H1 (cell line): Measurements from ENCODE around the gene HNF1A. TPM values are rescaled to one million over a fixed set of nuclear protein-coding genes. Genes with fewer than 3 reads are reported as not detected.

Experiments used
- CTCF ChIA-PET: fragments of 300-600 bp; sonication (Branson Sonifier 250); formaldehyde crosslinking; loops from one replicate; lab custom pipeline; 2021; ENCODE audit not compliant: partially characterized antibody; lab: Charles Lee
- POLR2A ChIA-PET: fragments of 300-600 bp; sonication (Branson Sonifier 250); formaldehyde crosslinking; loops from one replicate; lab custom pipeline; 2021; ENCODE audit warnings: inconsistent platforms; ENCODE audit not compliant: partially characterized antibody; lab: Charles Lee
- DNase-seq, 2 experiments: peaks; one replicate each; pipeline versions ENCODE4 v3.0.0 to v3.0.0-alpha.2; 2010 to 2022; ENCODE audit warnings: low spot score in 2 of 2, low read depth in 1 of 2, mixed read lengths in 1 of 2
- FAIRE-seq: peaks from 2 replicates; lab custom pipeline; 2011; peaks lifted over from hg19 to GRCh38; lab: Jason Lieb, UNC
- H2AFZ ChIP-seq: 2 replicates; pipeline ENCODE4 v1.8.1; 2012; ENCODE audit warnings: low read length, inconsistent platforms
- H2AK5ac ChIP-seq: 2 replicates; pipeline ENCODE4 v1.6.1; 2013; ENCODE audit warnings: low read depth, low read length
- H2BK120ac ChIP-seq: replicated peaks from 2 replicates; pipeline ENCODE3; 2013; ENCODE audit warnings: low read depth, low read length, inconsistent platforms
- H2BK12ac ChIP-seq: 2 replicates; pipeline ENCODE4 v1.6.1; 2013; ENCODE audit warnings: low read depth, low read length
- H2BK15ac ChIP-seq: 2 replicates; pipeline ENCODE4 v1.6.1; 2013; ENCODE audit warnings: low read length
- H2BK20ac ChIP-seq: 2 replicates; pipeline ENCODE4 v1.6.1; 2013; ENCODE audit warnings: low read length
- H2BK5ac ChIP-seq: 2 replicates; pipeline ENCODE4 v1.6.1; 2013; ENCODE audit warnings: low read depth, low read length
- H3K14ac ChIP-seq: 2 replicates; pipeline ENCODE4 v1.6.1; 2013; ENCODE audit warnings: inconsistent platforms; ENCODE audit not compliant: insufficient read length
- H3K18ac ChIP-seq: 2 replicates; pipeline ENCODE4 v1.6.1; 2013; ENCODE audit warnings: low read length; ENCODE audit errors: extremely low read depth
- H3K23ac ChIP-seq: 2 replicates; pipeline ENCODE4 v1.6.1; 2013; ENCODE audit warnings: inconsistent platforms; ENCODE audit not compliant: insufficient read length
- H3K23me2 ChIP-seq: 2 replicates; pipeline ENCODE4 v1.6.1; 2013; ENCODE audit warnings: low read depth, low read length
- H3K27ac ChIP-seq: 2 replicates; pipeline ENCODE4 v1.6.1; 2011; ENCODE audit warnings: low read depth, low read length, inconsistent platforms
- H3K27me3 ChIP-seq, 4 experiments: replicated peaks in 1 of 4; 1 replicate in 1 of 4; 2 replicates in 3 of 4; pipeline versions ENCODE4 v1.6.1 to v1.8.1; 2011 to 2013; ENCODE audit warnings: low read length in 3 of 4, mild to moderate bottlenecking in 3 of 4, inconsistent platforms in 2 of 4, mixed read lengths in 2 of 4, moderate library complexity in 1 of 4; ENCODE audit not compliant: control insufficient read depth in 3 of 4, insufficient read depth in 3 of 4; ENCODE audit errors: extremely low read depth in 1 of 4
- H3K36me3 ChIP-seq, 4 experiments: 2 replicates each; pipeline versions ENCODE4 v1.6.1 to v1.8.1; 2011 to 2013; ENCODE audit warnings: mild to moderate bottlenecking in 4 of 4, low read length in 3 of 4, moderate library complexity in 2 of 4, control low read depth in 1 of 4, inconsistent platforms in 1 of 4; ENCODE audit not compliant: insufficient read depth in 4 of 4, control insufficient read depth in 2 of 4
- H3K4ac ChIP-seq: replicated peaks from 2 replicates; pipeline ENCODE3; 2013; ENCODE audit warnings: low read length, low read depth, mixed read lengths, inconsistent platforms; ENCODE audit not compliant: insufficient read length
- H3K4me1 ChIP-seq, 4 experiments: replicated peaks in 1 of 4; 1 replicate in 1 of 4; 2 replicates in 3 of 4; pipeline versions ENCODE4 v1.6.1 to v1.8.1; 2011 to 2013; ENCODE audit warnings: low read length in 3 of 4, inconsistent platforms in 2 of 4, mixed read lengths in 1 of 4; ENCODE audit not compliant: insufficient read depth in 4 of 4, control insufficient read depth in 3 of 4
- H3K4me2 ChIP-seq, 2 experiments: 2 replicates each; pipeline versions ENCODE4 v1.6.1 to v1.8.1; 2011 to 2013; ENCODE audit warnings: low read depth in 2 of 2, low read length in 2 of 2, control low read depth in 1 of 2, inconsistent platforms in 1 of 2, mild to moderate bottlenecking in 1 of 2; ENCODE audit not compliant: insufficient read depth in 1 of 2
- H3K4me3 ChIP-seq, 4 experiments: fragments of 200-600, 300-600 bp in 1 of 4; sonication (generic), shearing (Covaris generic), sonication (Bioruptor Twin) in 1 of 4; 2 replicates each; pipeline versions ENCODE4 v1.5.1 to v1.8.1; 2011 to 2016; ENCODE audit warnings: low read length in 4 of 4, low read depth in 3 of 4, control low read depth in 2 of 4, inconsistent platforms in 2 of 4, mild to moderate bottlenecking in 2 of 4, mixed read lengths in 1 of 4, moderate library complexity in 1 of 4; ENCODE audit not compliant: insufficient read depth in 2 of 4; ENCODE audit errors: extremely low read depth in 1 of 4
- H3K56ac ChIP-seq: replicated peaks from 2 replicates; pipeline ENCODE3; 2013; ENCODE audit warnings: low read depth, mild to moderate bottlenecking, mixed read lengths, low read length, inconsistent platforms; ENCODE audit not compliant: insufficient read length
- H3K79me1 ChIP-seq: 2 replicates; pipeline ENCODE4 v1.6.1; 2013; ENCODE audit warnings: low read depth, low read length, control low read depth
- H3K79me2 ChIP-seq, 2 experiments: 2 replicates each; pipeline versions ENCODE4 v1.6.1 to v1.8.1; 2012 to 2013; ENCODE audit warnings: low read length in 2 of 2, mild to moderate bottlenecking in 2 of 2, inconsistent platforms in 1 of 2; ENCODE audit not compliant: insufficient read depth in 2 of 2, control insufficient read depth in 1 of 2
- H3K9ac ChIP-seq, 4 experiments: replicated peaks in 1 of 4; 1 replicate in 1 of 4; 2 replicates in 3 of 4; pipeline versions ENCODE4 v1.6.1 to v1.8.1; 2011 to 2013; ENCODE audit warnings: low read depth in 3 of 4, low read length in 3 of 4, control low read depth in 2 of 4, mild to moderate bottlenecking in 2 of 4, moderate library complexity in 2 of 4, inconsistent platforms in 1 of 4; ENCODE audit errors: extremely low read depth in 1 of 4
- H3K9me3 ChIP-seq, 2 experiments: 2 replicates each; pipeline versions ENCODE4 v1.6.1 to v1.8.1; 2012 to 2013; ENCODE audit warnings: mild to moderate bottlenecking in 2 of 2, moderate library complexity in 2 of 2, control low read depth in 1 of 2, inconsistent platforms in 1 of 2, low read depth in 1 of 2, low read length in 1 of 2, mixed read lengths in 1 of 2; ENCODE audit not compliant: insufficient read depth in 2 of 2
- H4K20me1 ChIP-seq, 2 experiments: replicated peaks in 1 of 2; 2 replicates each; pipeline versions ENCODE3 to v1.8.1; 2011 to 2013; ENCODE audit warnings: inconsistent platforms in 2 of 2, low read length in 2 of 2, mild to moderate bottlenecking in 1 of 2; ENCODE audit not compliant: insufficient read depth in 2 of 2, control insufficient read depth in 1 of 2
- H4K5ac ChIP-seq: 2 replicates; pipeline ENCODE4 v1.6.1; 2013; ENCODE audit warnings: low read length, low read depth, mixed read lengths, inconsistent platforms; ENCODE audit not compliant: insufficient read length
- H4K8ac ChIP-seq: 2 replicates; pipeline ENCODE4 v1.8.0; 2013; ENCODE audit warnings: mild to moderate bottlenecking, moderate library complexity, low read length, inconsistent platforms; ENCODE audit not compliant: insufficient read depth; ENCODE audit errors: extremely low read depth
- H4K91ac ChIP-seq: replicated peaks from 2 replicates; pipeline ENCODE3; 2013; ENCODE audit warnings: low read length, mixed read lengths, inconsistent platforms; ENCODE audit not compliant: insufficient read length
- KDM1A ChIP-seq: fragments of 200-600, 300-600 bp; sonication (generic); IDR thresholded peaks from 2 replicates; pipeline ENCODE4 v1.7.1; 2016; ENCODE audit warnings: mild to moderate bottlenecking, low read length, borderline replicate concordance
- SUZ12 ChIP-seq: fragments of 200-600 bp; sonication (generic); IDR thresholded peaks from 2 replicates; pipeline ENCODE4 v1.6.1; 2012; ENCODE audit warnings: mild to moderate bottlenecking, inconsistent platforms, low read length, moderate library complexity, mixed read lengths
- WGBS, 2 experiments: shearing (Covaris generic) in 1 of 2; methylation state at CpG; one replicate each; pipeline versions ENCODE4 v1.1.6 to v1.1.7; 2013 to 2015; ENCODE audit warnings: low lambda C conversion rate in 2 of 2, mixed read lengths in 2 of 2, inconsistent platforms in 1 of 2, low coverage in 1 of 2, missing lambda C conversion rate in 1 of 2; ENCODE audit not compliant: insufficient replicate concordance in 2 of 2, insufficient coverage in 1 of 2, insufficient read length in 1 of 2; ENCODE audit errors: extremely low coverage in 1 of 2, missing lambda C conversion rate in 1 of 2; 5-methylcytosine and 5-hydroxymethylcytosine counted together
- polyA plus RNA-seq, 7 experiments: library from polyadenylated mRNA; depleted of rRNA in 3 of 7; stranded (reverse) in 5 of 7; unstranded in 2 of 7; fragments of >200 nt in 5 of 7; fragments of 200-250 nt in 2 of 7; gene quantifications; 1 replicate in 5 of 7; 2 replicates in 1 of 7; 4 replicates in 1 of 7; pipeline versions ENCODE4 v1.2.1 to v1.2.3, GENCODE V29; 2011 to 2013; ENCODE audit warnings: missing spikeins in 2 of 7, mixed read lengths in 2 of 7
- total RNA-seq: library from RNA; stranded (reverse); fragmentation: NEBNext Ultra II Directional; extraction: Animal tissue kit (Norgen Biotek cat#: 25700); gene quantifications from 2 replicates; pipeline ENCODE4 v1.2.1, GENCODE V29; 2021

The HNF1A gene
- total and polyA plus RNA-seq, 2 of the 8 experiments (the other 6 are each of a cell fraction or from before 2014, with no cell fraction given), result not detected

DNA sequence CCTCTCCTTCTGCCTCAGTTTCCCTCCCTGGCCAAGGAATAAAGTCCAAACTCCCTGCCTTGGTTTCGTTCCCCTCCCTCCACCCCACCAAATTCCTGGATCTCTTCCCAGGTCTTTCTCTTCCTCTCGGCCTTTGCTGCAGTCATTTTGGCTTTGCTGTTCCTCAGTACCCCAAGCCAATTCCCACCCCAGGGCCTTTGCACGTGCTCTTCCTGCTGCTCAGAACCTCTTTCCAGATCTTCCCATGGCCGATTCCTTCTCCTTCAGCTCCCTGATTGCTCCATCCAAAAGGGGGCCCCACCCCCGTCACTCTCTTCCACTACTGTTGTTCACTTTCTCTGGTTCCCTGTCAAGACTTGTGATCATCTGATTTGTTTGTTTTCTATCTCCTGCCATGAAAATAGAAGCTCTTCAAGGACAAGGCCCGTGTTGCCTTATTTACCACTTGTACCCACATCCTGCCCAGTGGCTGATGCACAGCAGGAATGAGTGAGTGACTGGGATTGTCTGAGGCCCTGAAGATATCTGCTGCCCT lies 3.1 kb downstream of the HNF1A start:
- Histone ChIP-seq H3K4me2 (no peak overlapping the region), H2BK12ac (no peak overlapping the region), H4K5ac (no peak overlapping the region), H2BK20ac (no peak overlapping the region), H3K27me3 (no peaks in the 10 kb centered on the region), H3K4me3 (no peak overlapping the region), H4K20me1 (no peaks in the 10 kb centered on the region), H3K79me1 (no peaks in the 10 kb centered on the region), H3K36me3 (no peaks in the 10 kb centered on the region), H2AK5ac (no peak overlapping the region), H4K91ac (no peak overlapping the region), H3K18ac (no peak overlapping the region), H2BK120ac (no peak overlapping the region), H2AFZ (no peak overlapping the region), H3K23ac (no peak overlapping the region), H3K9me3 (no peaks in the 10 kb centered on the region), H3K4me1 (peaks cover 0 to 11% (median 1%) of the 10 kb centered on the region in 4 experiments; a peak in 4 of 7 replicates), H4K8ac (no peak overlapping the region), H3K27ac (no peak overlapping the region), H3K79me2 (no peaks in the 10 kb centered on the region), H2BK15ac (no peak overlapping the region), H2BK5ac (no peak overlapping the region), H3K9ac (no peak overlapping the region; a peak in 1 of 7 replicates), H3K4ac (no peak overlapping the region)
- POLR2A ChIA-PET, result interaction anchor here (1.4 to 2.2 kb wide), 3 partner anchors 10 to 21 kb away, joined by 3 to 8 read pairs (median 5); no protein-coding TSS in a partner anchor
- TF ChIP-seq KDM1A (peak; percentile 85), SUZ12 (no peak)
- TF ChIP-seq, all 59 proteins: peak for 1
- DNase-seq, result no peak
- CTCF ChIA-PET, result interaction anchor here (0.6 to 2.3 kb wide), 7 partner anchors 24 to 332 kb away, joined by 3 to 26 read pairs (median 4); no protein-coding TSS in a partner anchor
- Histone ChIP-seq H3K23me2 (peaks cover 2% of the 10 kb centered on the region; the same call in 1 of the 2 replicates), H3K14ac (no peak overlapping the region), H3K56ac (no peak overlapping the region)
- WGBS, 2 experiments, result 87% methylated on average over 6 of the region's 6 CpGs; no CpG with 5 or more reads in 1 of the 2 experiments
- FAIRE-seq, result no peak
